Body of pancreas (tissue), 4 donors: ENCODE data around the gene PHACTR3. TPM values are rescaled to one million over a fixed set of nuclear protein-coding genes. Genes with fewer than 3 reads are reported as not detected.

Experiments used
- ATAC-seq: fragments of 150-250 bp; one replicate; pipeline ENCODE4 v1.9.1; 2016
- DNase-seq, 4 donors: peaks; one replicate each; pipeline ENCODE4 v3.0.0-alpha.2; 2019
- H3K27ac ChIP-seq, 4 donors: fragments of 200-600 bp; sonication (generic); 1 replicate in 3 of 4; 2 replicates in 1 of 4; pipeline versions ENCODE4 v1.5.1 to v1.6.1; 2016 to 2019; ENCODE audit warnings: mild to moderate bottlenecking in 1 of 4, mixed read lengths in 1 of 4, moderate library complexity in 1 of 4
- H3K27me3 ChIP-seq, 2 donors: fragments of 200-600 bp; sonication (generic); one replicate each; pipeline ENCODE4 v1.6.0; 2016; ENCODE audit warnings: mild to moderate bottlenecking in 1 of 2
- H3K36me3 ChIP-seq, 2 donors: fragments of 200-600 bp; sonication (generic); replicated peaks in 1 of 2; 2 replicates each; pipeline ENCODE4 v1.5.1; 2016; ENCODE audit warnings: low read depth in 2 of 2; ENCODE audit not compliant: insufficient read depth in 1 of 2
- H3K4me1 ChIP-seq: fragments of 200-600 bp; sonication (generic); one replicate; pipeline ENCODE4 v1.6.0; 2016
- H3K4me3 ChIP-seq, 2 donors: fragments of 200-600 bp; sonication (generic); 1 replicate in 1 of 2; 2 replicates in 1 of 2; pipeline ENCODE4 v1.5.1; 2016 to 2019
- H3K9me3 ChIP-seq, 3 donors: fragments of 200-600 bp; sonication (generic); 1 replicate in 2 of 3; 2 replicates in 1 of 3; pipeline ENCODE4 v1.5.1; 2016
- POLR2A ChIP-seq, 3 donors: fragments of 450-650 bp; IDR thresholded peaks; one replicate each; pipeline ENCODE4 v1.6.1; 2016; ENCODE audit warnings: antibody characterized with exemption in 3 of 3, mild to moderate bottlenecking in 2 of 3
- whole genome bisulfite sequencing, 2 donors: methylation state at CpG; one replicate each; pipeline ENCODE4 v1.1.5; 2017; 5-methylcytosine and 5-hydroxymethylcytosine counted together
- intact Hi-C: fragments of 100-400 bp; cut with DNase I; formaldehyde crosslinking; loops from one replicate; pipeline ENCODE4 v1.15.1; 2023
- total RNA-seq, 2 donors: library from RNA; depleted of rRNA; stranded (reverse); fragments of >200 nt; gene quantifications; one replicate each; pipeline ENCODE4 v1.1.0, GENCODE V29; 2016
- TF ChIP-seq, protein P1 (sequence below), 7 experiments: fragments of 450-650 bp in 4 of 7; fragments of 200-600 bp in 3 of 7; sonication (generic) in 3 of 7; IDR thresholded peaks; one replicate each; pipeline ENCODE4 v1.5.1; 2016 to 2019; ENCODE audit warnings: antibody characterized with exemption in 7 of 7

PHACTR3 gene
- total RNA-seq, 2 donors from 2014 or later, result 0.52 to 0.66 TPM

GRCh38 chr20:59666586-59666985 lies 62.2 kb downstream of the PHACTR3 start:
- Histone ChIP-seq H3K27me3 (no peaks in the 10 kb centered on the region), H3K36me3 (no peaks in the 10 kb centered on the region), H3K4me3 (no peak overlapping the region), H3K9me3 (no peaks in the 10 kb centered on the region), H3K27ac (no peak overlapping the region), H3K4me1 (no peaks in the 10 kb centered on the region)
- intact Hi-C loops, result no loop called here
- WGBS, 2 donors, result 58% methylated on average over 7 of the region's 7 CpGs
- DNase-seq (no peak), ATAC-seq (no peak)
- TF ChIP-seq POLR2A (IDR thresholded peaks at IDR 0.05), result no peak
- TF ChIP-seq, protein P1, sequence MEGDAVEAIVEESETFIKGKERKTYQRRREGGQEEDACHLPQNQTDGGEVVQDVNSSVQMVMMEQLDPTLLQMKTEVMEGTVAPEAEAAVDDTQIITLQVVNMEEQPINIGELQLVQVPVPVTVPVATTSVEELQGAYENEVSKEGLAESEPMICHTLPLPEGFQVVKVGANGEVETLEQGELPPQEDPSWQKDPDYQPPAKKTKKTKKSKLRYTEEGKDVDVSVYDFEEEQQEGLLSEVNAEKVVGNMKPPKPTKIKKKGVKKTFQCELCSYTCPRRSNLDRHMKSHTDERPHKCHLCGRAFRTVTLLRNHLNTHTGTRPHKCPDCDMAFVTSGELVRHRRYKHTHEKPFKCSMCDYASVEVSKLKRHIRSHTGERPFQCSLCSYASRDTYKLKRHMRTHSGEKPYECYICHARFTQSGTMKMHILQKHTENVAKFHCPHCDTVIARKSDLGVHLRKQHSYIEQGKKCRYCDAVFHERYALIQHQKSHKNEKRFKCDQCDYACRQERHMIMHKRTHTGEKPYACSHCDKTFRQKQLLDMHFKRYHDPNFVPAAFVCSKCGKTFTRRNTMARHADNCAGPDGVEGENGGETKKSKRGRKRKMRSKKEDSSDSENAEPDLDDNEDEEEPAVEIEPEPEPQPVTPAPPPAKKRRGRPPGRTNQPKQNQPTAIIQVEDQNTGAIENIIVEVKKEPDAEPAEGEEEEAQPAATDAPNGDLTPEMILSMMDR (IDR thresholded peaks at IDR 0.05), result no peak

DNA sequence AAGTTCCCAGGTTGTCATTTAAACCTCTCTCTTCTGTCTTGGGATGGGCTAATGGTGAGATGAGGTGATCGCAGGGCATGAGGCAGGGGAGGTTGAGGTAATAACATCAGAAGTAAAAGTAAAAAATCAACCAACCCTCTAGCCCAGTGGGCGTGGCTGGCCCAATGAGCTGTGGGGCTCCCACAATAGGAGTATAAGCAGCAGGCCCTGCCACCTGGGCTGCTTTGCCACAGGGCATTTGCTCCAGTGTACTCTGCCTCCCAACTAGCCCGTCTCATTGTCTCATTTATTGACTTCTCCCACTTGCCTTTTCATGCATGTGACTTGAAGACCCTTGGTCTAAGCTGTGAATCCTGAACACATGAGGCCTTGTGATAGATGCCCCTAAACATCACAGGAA lies 62.8 kb downstream of the PHACTR3 start:
- H3K27me3 ChIP-seq, result no peaks in the 10 kb centered on the region
- H3K4me1 ChIP-seq, result no peaks in the 10 kb centered on the region
- no peak overlapping the region for H3K27ac ChIP-seq
- TF ChIP-seq, protein P1 (IDR thresholded peaks at IDR 0.05), result no peak
- no peak for TF ChIP-seq POLR2A (IDR thresholded peaks at IDR 0.05)
- DNase-seq (no peak), ATAC-seq (no peak)
- H3K4me3 ChIP-seq, result no peak overlapping the region
- no peaks in the 10 kb centered on the region for H3K9me3 ChIP-seq
- WGBS, 2 donors, result 59 to 65% methylated on average over 3 of the region's 3 CpGs
- intact Hi-C loops, result no loop called here
- H3K36me3 ChIP-seq, result no peaks in the 10 kb centered on the region

- H3K27ac ChIP-seq, result no peak overlapping the region
- WGBS, 2 donors, result 62 to 74% methylated on average over 16 of the region's 16 CpGs
- no peaks in the 10 kb centered on the region for H3K9me3 ChIP-seq
These were observed 63.7 kb downstream of the PHACTR3 start for GRCh38 chr20:59667981-59668515.

DNA sequence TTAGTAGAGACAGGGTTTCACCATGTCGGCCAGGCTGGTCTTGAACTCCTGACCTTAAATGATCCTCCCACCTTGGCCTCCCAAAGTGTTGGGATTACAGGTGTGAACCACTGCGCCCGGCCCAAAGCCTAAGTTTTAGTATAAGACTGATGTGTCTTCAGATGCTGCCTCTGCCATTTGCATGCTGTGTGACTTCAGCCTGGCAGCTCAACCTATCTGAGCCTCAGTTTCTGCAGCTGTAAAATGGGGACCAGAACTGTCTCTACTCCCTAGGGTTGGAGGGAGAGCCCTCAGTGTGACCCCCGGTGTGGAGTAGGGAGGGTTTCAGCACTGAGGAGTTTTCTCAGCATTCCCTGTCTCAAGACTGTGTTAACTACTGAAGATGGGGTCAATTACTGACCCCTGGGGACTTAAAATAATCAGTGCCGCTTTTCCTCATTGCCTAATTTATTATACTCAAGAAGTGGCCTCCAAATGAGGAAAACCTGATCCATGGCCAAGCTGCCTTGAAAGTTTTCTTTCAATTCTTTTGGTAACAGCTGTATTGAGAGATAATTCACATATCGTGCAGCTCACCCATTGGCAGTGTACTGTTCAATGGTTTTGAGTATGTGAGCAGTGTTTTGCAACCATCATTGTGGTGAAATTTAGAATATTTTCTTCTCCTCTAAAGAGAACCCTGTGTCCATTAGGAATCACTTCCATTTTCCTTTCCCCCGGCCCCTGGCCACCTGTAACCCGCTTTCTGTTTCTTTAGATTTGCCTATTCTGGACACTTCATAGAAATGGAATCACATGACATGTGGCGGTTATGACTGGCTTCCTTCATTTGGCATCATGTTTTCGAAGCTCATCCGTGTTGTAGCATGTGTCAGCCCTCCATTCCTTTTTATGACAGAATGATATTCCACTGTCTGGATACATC lies 64.8 kb downstream of the PHACTR3 start:
- no peak overlapping the region for H3K27ac ChIP-seq
- intact Hi-C loops, result no loop called here
- 78 to 81% methylated on average over 11 of the region's 11 CpGs for WGBS, 2 donors

More at GRCh38 chr20:59667981-59668515, 63.7 kb downstream of the PHACTR3 start:
- intact Hi-C loops, result no loop called here
- no peaks in the 10 kb centered on the region for H3K27me3 ChIP-seq
- no peak for TF ChIP-seq POLR2A (IDR thresholded peaks at IDR 0.05)
- TF ChIP-seq, protein P1 (IDR thresholded peaks at IDR 0.05), result no peak
- H3K36me3 ChIP-seq, result no peaks in the 10 kb centered on the region
- no peak for DNase-seq
- ATAC-seq, result no peak
- no peaks in the 10 kb centered on the region for H3K4me1 ChIP-seq
- H3K4me3 ChIP-seq, result no peak overlapping the region

More for the DNA sequence above, 64.8 kb downstream of the PHACTR3 start:
- no peak for DNase-seq
- Histone ChIP-seq H3K9me3 (no peaks in the 10 kb centered on the region), H3K36me3 (no peaks in the 10 kb centered on the region), H3K4me1 (no peaks in the 10 kb centered on the region), H3K4me3 (no peak overlapping the region), H3K27me3 (no peaks in the 10 kb centered on the region)
- ATAC-seq, result no peak
- TF ChIP-seq, protein P1 (IDR thresholded peaks at IDR 0.05), result no peak
- no peak for TF ChIP-seq POLR2A (IDR thresholded peaks at IDR 0.05)
